ENCODE data around the gene ADCK1. TPM values are rescaled to one million over a fixed set of nuclear protein-coding genes. Genes with fewer than 3 reads are reported as not detected.

ADCK1 gene
- total RNA-seq, 1 experiment from 2014 or later: 5.7 TPM

GRCh38 chr14:77911356-77911755 is 111.4 kb downstream of the ADCK1 start:
- Histone ChIP-seq H3K79me2 (ENCODE audit: low read length) (no peaks in the 10 kb centered on the region), H3K4me2 (ENCODE audit: low read length) (no peak overlapping the region), H3F3A (ENCODE audit: low read length, unreplicated experiment) (no peaks in the 10 kb centered on the region), H2AFZ (ENCODE audit: low read length) (no peak overlapping the region), H3K27ac (ENCODE audit: low read length) (no peak overlapping the region), H3K27me3 (ENCODE audit: low read length) (no peaks in the 10 kb centered on the region), H3K4me3 (ENCODE audit: low read length) (no peak overlapping the region), H3K36me3 (ENCODE audit: low read depth, low read length) (no peaks in the 10 kb centered on the region), H3K9me3 (ENCODE audit: low read length) (no peaks in the 10 kb centered on the region), H4K20me1 (ENCODE audit: low read length) (no peaks in the 10 kb centered on the region), H3K4me1 (ENCODE audit: insufficient read depth, low read length) (no peaks in the 10 kb centered on the region), H3K9ac (ENCODE audit: low read length) (no peak overlapping the region), H3K9me2 (replicated peaks; ENCODE audit: low read length) (no peaks in the 10 kb centered on the region)
- TF ChIP-seq CTCF (conservative IDR thresholded peaks at IDR 0.05; ENCODE audit: low read depth, low read length) (no peak), EZH2 (IDR thresholded peaks at IDR 0.05; ENCODE audit: low read length, unreplicated experiment) (no peak), EZH2phosphoT487 (IDR thresholded peaks at IDR 0.05; ENCODE audit: borderline replicate concordance, low read length) (no peak)
- intact Hi-C loops (cut with micrococcal nuclease): no loop called here
- ChIA-PET POLR2A (ENCODE audit: unreplicated experiment) (interaction anchor here (0.7 kb wide), 1 partner anchor 248 kb away, joined by 4 read pairs; no protein-coding TSS in a partner anchor), CTCF (no interaction called here)
- ATAC-seq (no peak), DNase-seq (no peak)
- no TSS peak for BruUV-seq (replicated peaks)

GRCh38 chr14:77912754-77913556 is 113.0 kb downstream of the ADCK1 start:
- Histone ChIP-seq H3K9me2 (replicated peaks; ENCODE audit: low read length) (no peaks in the 10 kb centered on the region), H3K27ac (ENCODE audit: low read length) (no peak overlapping the region), H3F3A (ENCODE audit: low read length, unreplicated experiment) (no peaks in the 10 kb centered on the region), H3K27me3 (ENCODE audit: low read length) (no peaks in the 10 kb centered on the region), H3K36me3 (ENCODE audit: low read depth, low read length) (no peaks in the 10 kb centered on the region), H3K9ac (ENCODE audit: low read length) (no peak overlapping the region), H3K79me2 (ENCODE audit: low read length) (no peaks in the 10 kb centered on the region), H3K4me2 (ENCODE audit: low read length) (no peak overlapping the region), H4K20me1 (ENCODE audit: low read length) (no peaks in the 10 kb centered on the region), H2AFZ (ENCODE audit: low read length) (no peak overlapping the region), H3K4me1 (ENCODE audit: insufficient read depth, low read length) (no peaks in the 10 kb centered on the region), H3K9me3 (ENCODE audit: low read length) (no peaks in the 10 kb centered on the region), H3K4me3 (ENCODE audit: low read length) (no peak overlapping the region)
- CTCF ChIA-PET: no interaction called here
- BruUV-seq (replicated peaks): no TSS peak
- POLR2A ChIA-PET (ENCODE audit: unreplicated experiment): interaction anchor here (0.7 kb wide), 1 partner anchor 10 kb away, joined by 3 read pairs; no protein-coding TSS in a partner anchor
- no peak for ATAC-seq
- intact Hi-C loops (cut with micrococcal nuclease): no loop called here
- TF ChIP-seq EZH2 (IDR thresholded peaks at IDR 0.05; ENCODE audit: low read length, unreplicated experiment) (no peak), CTCF (conservative IDR thresholded peaks at IDR 0.05; ENCODE audit: low read depth, low read length) (no peak), EZH2phosphoT487 (IDR thresholded peaks at IDR 0.05; ENCODE audit: borderline replicate concordance, low read length) (no peak)
- DNase-seq: no peak

DNA sequence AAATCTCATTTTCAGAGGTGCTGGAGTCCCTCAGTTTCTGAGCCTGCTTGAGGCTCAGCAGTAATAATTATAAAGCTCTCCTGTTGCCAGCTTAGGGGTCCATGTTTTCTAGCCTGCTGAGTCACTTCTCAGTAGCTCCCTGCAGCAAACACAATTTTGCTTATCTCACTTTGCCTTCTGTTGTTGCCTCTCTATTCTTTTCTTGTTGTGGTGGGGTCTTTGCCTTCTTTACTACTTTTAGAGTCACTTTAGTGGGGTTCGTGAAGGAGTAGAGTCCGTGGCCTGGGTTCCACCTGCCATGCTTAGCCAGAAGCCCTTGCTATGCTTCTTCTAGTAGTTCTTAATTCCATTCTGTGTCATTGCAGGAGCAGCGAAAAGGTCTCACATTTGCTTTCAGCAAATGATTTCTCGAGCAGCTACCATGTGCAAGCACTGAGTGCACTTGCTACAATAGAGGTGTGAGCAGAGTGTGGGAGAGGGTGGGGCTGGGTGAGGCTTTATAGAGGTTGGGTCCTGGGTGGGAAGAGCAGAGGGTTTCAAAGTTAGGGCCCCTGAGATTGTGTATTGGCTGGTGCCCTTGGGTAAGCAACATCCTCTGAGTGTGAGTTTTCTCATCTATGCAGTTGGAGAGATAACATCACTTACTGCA is 114.3 kb downstream of the ADCK1 start:
- BruUV-seq (replicated peaks): no TSS peak

More for the DNA sequence above, 114.3 kb downstream of the ADCK1 start:
- Histone ChIP-seq H3K9me3 (ENCODE audit: low read length) (no peaks in the 10 kb centered on the region), H3F3A (ENCODE audit: low read length, unreplicated experiment) (no peaks in the 10 kb centered on the region), H3K79me2 (ENCODE audit: low read length) (no peaks in the 10 kb centered on the region), H3K9ac (ENCODE audit: low read length) (no peak overlapping the region), H3K9me2 (replicated peaks; ENCODE audit: low read length) (no peaks in the 10 kb centered on the region), H3K4me3 (ENCODE audit: low read length) (no peak overlapping the region), H3K4me1 (ENCODE audit: insufficient read depth, low read length) (no peaks in the 10 kb centered on the region), H3K36me3 (ENCODE audit: low read depth, low read length) (no peaks in the 10 kb centered on the region), H3K4me2 (ENCODE audit: low read length) (no peak overlapping the region), H3K27me3 (ENCODE audit: low read length) (no peaks in the 10 kb centered on the region), H3K27ac (ENCODE audit: low read length) (no peak overlapping the region), H4K20me1 (ENCODE audit: low read length) (no peaks in the 10 kb centered on the region), H2AFZ (ENCODE audit: low read length) (no peak overlapping the region)
- no peak for ATAC-seq
- no peak for DNase-seq
- intact Hi-C loops (cut with micrococcal nuclease): no loop called here
- TF ChIP-seq EZH2 (IDR thresholded peaks at IDR 0.05; ENCODE audit: low read length, unreplicated experiment) (no peak), CTCF (conservative IDR thresholded peaks at IDR 0.05; ENCODE audit: low read depth, low read length) (no peak), EZH2phosphoT487 (IDR thresholded peaks at IDR 0.05; ENCODE audit: borderline replicate concordance, low read length) (no peak)
- ChIA-PET CTCF (no interaction called here), POLR2A (ENCODE audit: unreplicated experiment) (no interaction called here)
